NT2/D1 (cell line): ENCODE results near the gene SKOR2.

Experiments
- SUZ12 ChIP-seq: IDR thresholded peaks from 2 replicates; pipeline ENCODE4 v1.6.1; 2011; ENCODE audit not compliant: insufficient read length, insufficient read depth; ENCODE audit errors: extremely low read depth
- YY1 ChIP-seq: IDR thresholded peaks from 2 replicates; pipeline ENCODE4 v1.6.1; 2011; ENCODE audit not compliant: insufficient read length, insufficient read depth
- ZNF274 ChIP-seq: IDR thresholded peaks from 2 replicates; pipeline ENCODE4 v1.6.1; 2011; ENCODE audit warnings: mild to moderate bottlenecking, low read depth, low read length

- no peak for TF ChIP-seq ZNF274
- no peak for TF ChIP-seq SUZ12
- TF ChIP-seq YY1 = no peak
Observed at GRCh38 chr18:47249314-47249981, 2.0 kb downstream of the SKOR2 start.
